K562 (cell line): ENCODE data around the gene TPX2. TPM values are rescaled to one million over a fixed set of nuclear protein-coding genes. Genes with fewer than 3 reads are reported as not detected.

Source experiments
- ATAC-seq: fragments of 200-7000 bp; cut with Tn5 transposase; 3 replicates; pipeline ENCODE4 v1.9.1; 2020; ENCODE audit warnings: moderate library complexity
- BruUV-seq: library from RNA; stranded (reverse); fragments of 400-500 nt; replicated peaks from 2 replicates; lab custom pipeline; 2021; lab: Mats Ljungman, UMichigan
- CTCF ChIA-PET: fragments of 300-600 bp; formaldehyde crosslinking; extraction: SDS; loops from one replicate; lab custom pipeline; 2021; ENCODE audit warnings: low intra/inter-chr PET ratio; lab: Yijun Ruan, JAX
- POLR2A ChIA-PET: fragments of 300-600, 350-650 bp; sonication (Branson Sonifier 250); formaldehyde crosslinking; extraction: SDS; loops from one replicate; lab custom pipeline; 2021; ENCODE audit warnings: antibody characterized with exemption, inconsistent platforms; lab: Yijun Ruan, JAX
- DNase-seq, 4 experiments: peaks; one replicate each; pipeline versions ENCODE4 v3.0.0 to v3.0.0-alpha.2; 2011 to 2018; ENCODE audit warnings: low spot score in 3 of 4, mixed read lengths in 3 of 4; ENCODE audit errors: extremely low read depth in 1 of 4
- FAIRE-seq: peaks from 2 replicates; lab custom pipeline; 2011; peaks lifted over from hg19 to GRCh38; lab: Jason Lieb, UNC
- H2AFZ ChIP-seq: 2 replicates; pipeline ENCODE4 v1.6.0; 2011; ENCODE audit warnings: low read depth, low read length, control low read depth, inconsistent platforms
- H3K27ac ChIP-seq: fragments of 200-600 bp; 3 replicates; pipeline ENCODE4 v1.8.0; 2011; ENCODE audit warnings: low read depth, mild to moderate bottlenecking, control low read depth, inconsistent platforms, low read length, moderate library complexity, mixed read lengths; ENCODE audit errors: extremely low read depth
- H3K27me3 ChIP-seq, 2 experiments: fragments of 300-600 bp in 1 of 2; 2 replicates in 1 of 2; 3 replicates in 1 of 2; pipeline versions ENCODE4 v1.6.0 to v1.8.0; 2011; ENCODE audit warnings: inconsistent platforms in 2 of 2, low read length in 2 of 2, mild to moderate bottlenecking in 1 of 2, mixed read lengths in 1 of 2, moderate library complexity in 1 of 2; ENCODE audit not compliant: control insufficient read depth in 2 of 2, insufficient read depth in 2 of 2
- H3K36me3 ChIP-seq: fragments of 300-600 bp; 3 replicates; pipeline ENCODE4 v1.8.0; 2011; ENCODE audit warnings: mild to moderate bottlenecking, low read length, inconsistent platforms; ENCODE audit not compliant: control insufficient read depth, insufficient read depth
- H3K4me1 ChIP-seq, 2 experiments: fragments of 200-600 bp in 1 of 2; replicated peaks in 1 of 2; 2 replicates in 1 of 2; 3 replicates in 1 of 2; pipeline versions ENCODE4 v1.5.1 to v1.8.0; 2011; ENCODE audit warnings: inconsistent platforms in 2 of 2, low read length in 2 of 2, mild to moderate bottlenecking in 1 of 2, mixed read lengths in 1 of 2, moderate library complexity in 1 of 2; ENCODE audit not compliant: control insufficient read depth in 2 of 2, insufficient read depth in 2 of 2
- H3K4me2 ChIP-seq: 2 replicates; pipeline ENCODE4 v1.6.1; 2011; ENCODE audit warnings: low read length, control low read depth, inconsistent platforms, mixed read lengths; ENCODE audit not compliant: insufficient read depth
- H3K4me3 ChIP-seq: fragments of 200-600 bp; sonication (generic), shearing (Covaris generic); 2 replicates; pipeline ENCODE4 v1.5.1; 2016; ENCODE audit warnings: control low read depth, inconsistent platforms
- H3K79me2 ChIP-seq: fragments of 200-600 bp; 3 replicates; pipeline ENCODE4 v1.8.0; 2011; ENCODE audit warnings: low read length, inconsistent platforms; ENCODE audit not compliant: control insufficient read depth, insufficient read depth
- H3K9ac ChIP-seq, 2 experiments: 2 replicates each; pipeline versions ENCODE4 v1.6.0 to v1.6.1; 2011; ENCODE audit warnings: low read depth in 2 of 2, low read length in 2 of 2, control low read depth in 1 of 2, inconsistent platforms in 1 of 2, mild to moderate bottlenecking in 1 of 2, mixed read lengths in 1 of 2; ENCODE audit not compliant: insufficient read depth in 1 of 2
- H3K9me1 ChIP-seq: one replicate; pipeline ENCODE4 v1.6.0; 2011; ENCODE audit warnings: inconsistent platforms, mild to moderate bottlenecking, low read length, moderate library complexity; ENCODE audit not compliant: control insufficient read depth, insufficient read depth
- H3K9me3 ChIP-seq: replicated peaks from 2 replicates; pipeline ENCODE4 v1.5.1; 2011; ENCODE audit warnings: low read depth, low read length, inconsistent platforms; ENCODE audit not compliant: control insufficient read depth, insufficient read depth
- H4K20me1 ChIP-seq: replicated peaks from 2 replicates; pipeline ENCODE4 v1.6.1; 2011; ENCODE audit warnings: low read length, inconsistent platforms, mixed read lengths; ENCODE audit not compliant: control insufficient read depth, insufficient read depth
- CBFA2T2 ChIP-seq: fragments of 450-650 bp; conservative IDR thresholded peaks from 2 replicates; pipeline ENCODE4 v1.6.1; 2017; ENCODE audit warnings: mild to moderate bottlenecking
- CREB3L1 ChIP-seq: fragments of 450-650 bp; IDR thresholded peaks from 2 replicates; pipeline ENCODE4 v1.6.1; 2014; ENCODE audit warnings: low read depth, mild to moderate bottlenecking, moderate library complexity, borderline replicate concordance
- CTCFL ChIP-seq: IDR thresholded peaks from 2 replicates; pipeline ENCODE4 v1.6.1; 2011; ENCODE audit warnings: borderline replicate concordance, low read depth, mild to moderate bottlenecking, moderate library complexity, low read length; ENCODE audit not compliant: insufficient read depth, poor library complexity, severe bottlenecking
- GTF2A2 ChIP-seq: IDR thresholded peaks from 2 replicates; pipeline ENCODE4 v1.6.1; 2016; ENCODE audit warnings: mild to moderate bottlenecking, missing genetic modification characterization, missing compliant biosample characterization
- SP1 ChIP-seq: sonication (generic); formaldehyde crosslinking; IDR thresholded peaks from 2 replicates; pipeline ENCODE4 v1.8.1; 2022; ENCODE audit warnings: mild to moderate bottlenecking, missing genetic modification reagents
- U2AF2 ChIP-seq: fragments of 200-400 bp; formaldehyde crosslinking; optimal IDR thresholded peaks from 2 replicates; pipeline ENCODE3; 2017; ENCODE audit warnings: low read depth, mild to moderate bottlenecking, low read length
- ZBTB2 ChIP-seq: fragments of 450-650 bp; IDR thresholded peaks from 2 replicates; pipeline ENCODE4 v1.6.1; 2016; ENCODE audit warnings: antibody characterized with exemption
- ZNF121 ChIP-seq: sonication (generic); formaldehyde crosslinking; conservative IDR thresholded peaks from 2 replicates; pipeline ENCODE4 v1.8.0; 2022; ENCODE audit warnings: missing genetic modification reagents
- ZNF707 ChIP-seq: fragments of 250-450 bp; sonication (Bioruptor Pico); conservative IDR thresholded peaks from 2 replicates; pipeline ENCODE4 v1.8.0; 2022; ENCODE audit warnings: inconsistent platforms, mild to moderate bottlenecking, moderate library complexity
- WGBS: fragments of 100-300 bp; shearing (Covaris generic); methylation state at CpG from one replicate; pipeline ENCODE4 v1.1.6; 2016; ENCODE audit warnings: low coverage, mixed read lengths; ENCODE audit not compliant: insufficient coverage; ENCODE audit errors: missing lambda C conversion rate; 5-methylcytosine and 5-hydroxymethylcytosine counted together
- in situ Hi-C: fragments of 300-500 bp; cut with MboI; formaldehyde crosslinking; loops from 4 replicates; pipeline ENCODE4 v1.15.0; 2018; ENCODE audit warnings: inconsistent platforms, mixed read lengths
- intact Hi-C: fragments of 100-400 bp; cut with micrococcal nuclease; formaldehyde crosslinking; loops from 2 replicates; pipeline ENCODE4 v1.14.2; 2022
- polyA plus RNA-seq, 8 experiments: library from polyadenylated mRNA; depleted of rRNA in 4 of 8; stranded (reverse) in 5 of 8; unstranded in 3 of 8; fragments of >200 nt; fragmentation: Nextera tagmentation in 2 of 8; fragmentation: Illumina TruSeq in 1 of 8; extraction: Ambion mirVana in 2 of 8; extraction: Trizol in 1 of 8; gene quantifications; 2 replicates each; pipeline versions ENCODE4 v1.2.1 to v1.2.3, GENCODE V29; 2011 to 2014; ENCODE audit warnings: inconsistent platforms in 1 of 8, missing spikeins in 1 of 8
- total RNA-seq, 7 experiments: library from RNA; depleted of rRNA in 6 of 7; stranded (reverse); fragments of >200 nt in 6 of 7; fragmentation: Illumina TruSeq in 2 of 7; extraction: Trizol in 2 of 7; gene quantifications; 2 replicates each; pipeline versions ENCODE4 v1.2.1 to v1.2.3, GENCODE V29; 2011 to 2021; ENCODE audit warnings: low replicate concordance in 1 of 7

TPX2 gene
- total and polyA plus RNA-seq, 9 of the 15 experiments (the other 6 are each of a cell fraction or from before 2014, with no cell fraction given) = 48.0 to 241 (median 133) TPM

GRCh38 chr20:31767805-31768204, 28.7 kb downstream of the TPX2 start:
- peaks cover 20% of the 10 kb centered on the region for H3K79me2 ChIP-seq
- ATAC-seq (no peak), DNase-seq (no peak), FAIRE-seq (no peak)
- TF ChIP-seq CREB3L1 = no peak
- TF ChIP-seq ZNF121 (CRISPR knock-in tag) = peak; percentile 71
- H3K36me3 ChIP-seq = peaks cover 89% of the 10 kb centered on the region
- ChIA-PET POLR2A (interaction anchor here (0.6 kb wide), 1 partner anchor 107 kb away, joined by 4 read pairs; no protein-coding TSS in a partner anchor), CTCF (no interaction called here)
- H4K20me1 ChIP-seq = no peaks in the 10 kb centered on the region
- H2AFZ ChIP-seq = no peak overlapping the region
- in situ Hi-C loops = no loop called here
- 97% methylated on average over 2 of the region's 3 CpGs for WGBS
- no peak overlapping the region for H3K9ac ChIP-seq
- H3K27me3 ChIP-seq = no peaks in the 10 kb centered on the region
- no peak overlapping the region for H3K27ac ChIP-seq
- no peak overlapping the region for H3K4me2 ChIP-seq
- intact Hi-C loops = no loop called here
- no peaks in the 10 kb centered on the region for H3K9me3 ChIP-seq
- H3K4me3 ChIP-seq = no peak overlapping the region
- no peaks in the 10 kb centered on the region for H3K4me1 ChIP-seq
- BruUV-seq = no TSS peak
- H3K9me1 ChIP-seq = no peaks in the 10 kb centered on the region

- Histone ChIP-seq H3K27me3 (no peaks in the 10 kb centered on the region), H3K4me3 (no peak overlapping the region), H3K27ac (no peak overlapping the region), H3K79me2 (peaks cover 13% of the 10 kb centered on the region; the same call in 1 of the 3 replicates), H2AFZ (no peak overlapping the region), H3K9me1 (no peaks in the 10 kb centered on the region), H3K4me1 (no peaks in the 10 kb centered on the region), H3K9ac (no peak overlapping the region), H3K36me3 (peaks cover 87% of the 10 kb centered on the region), H3K9me3 (no peaks in the 10 kb centered on the region), H3K4me2 (no peak overlapping the region), H4K20me1 (no peaks in the 10 kb centered on the region)
- DNase-seq (no peak), FAIRE-seq (no peak), ATAC-seq (no peak)
- BruUV-seq = no TSS peak
- POLR2A ChIA-PET = interaction anchor here (1.0 kb wide), 1 partner anchor 11 kb away, joined by 4 read pairs; no protein-coding TSS in a partner anchor
- in situ Hi-C loops (no loop called here), intact Hi-C loops (no loop called here)
- CTCF ChIA-PET = no interaction called here
- WGBS = 98% methylated on average over 5 of the region's 5 CpGs
- TF ChIP-seq SP1 (CRISPR knock-in tag) = no peak
- no peak for TF ChIP-seq ZBTB2
- TF ChIP-seq GTF2A2 (tag) = no peak
- no peak for TF ChIP-seq ZNF707
- no peak for TF ChIP-seq CTCFL
- TF ChIP-seq CBFA2T2 = no peak
- no peak for TF ChIP-seq U2AF2
Observed at GRCh38 chr20:31769681-31770080, 30.6 kb downstream of the TPX2 start.
